Osteocyte (in vitro differentiated cells): ENCODE results near the gene MRI1. TPM values are rescaled to one million over a fixed set of nuclear protein-coding genes. Genes with fewer than 3 reads are reported as not detected.

Experiments used
- DNase-seq: peaks from one replicate; pipeline ENCODE4 v3.0.0; 2021; ENCODE audit warnings: mixed read lengths; ENCODE audit not compliant: unreplicated experiment; ENCODE audit errors: extremely low spot score
- H3K27ac Mint-ChIP-seq: one replicate; pipeline ENCODE4 v1.8.0; 2021; ENCODE audit warnings: mild to moderate bottlenecking, mixed read lengths; ENCODE audit not compliant: unreplicated experiment
- H3K27me3 Mint-ChIP-seq: one replicate; pipeline ENCODE4 v1.8.0; 2021; ENCODE audit warnings: mixed read lengths; ENCODE audit not compliant: unreplicated experiment
- H3K36me3 Mint-ChIP-seq: one replicate; pipeline ENCODE4 v1.8.0; 2021; ENCODE audit warnings: mixed read lengths; ENCODE audit not compliant: unreplicated experiment
- H3K4me1 Mint-ChIP-seq: one replicate; pipeline ENCODE4 v1.8.0; 2021; ENCODE audit warnings: mixed read lengths; ENCODE audit not compliant: unreplicated experiment
- H3K4me3 Mint-ChIP-seq: one replicate; pipeline ENCODE4 v1.8.0; 2021; ENCODE audit warnings: mild to moderate bottlenecking, moderate library complexity, mixed read lengths; ENCODE audit not compliant: unreplicated experiment
- H3K9me3 Mint-ChIP-seq: one replicate; pipeline ENCODE4 v1.8.0; 2021; ENCODE audit warnings: mixed read lengths; ENCODE audit not compliant: unreplicated experiment
- CTCF ChIP-seq: fragments of 200-600 bp; sonication (generic); IDR thresholded peaks from 2 replicates; pipeline ENCODE4 v1.5.0; 2021; ENCODE audit warnings: antibody characterized with exemption, mild to moderate bottlenecking, moderate library complexity
- total RNA-seq: library from RNA; stranded (reverse); gene quantifications from 2 replicates; pipeline ENCODE4 v1.2.1, GENCODE V29; 2021

MRI1 gene
- total RNA-seq, 1 donor from 2014 or later, result 22.5 TPM

GRCh38 chr19:13757805-13758772 lies 6.2 kb upstream of the MRI1 start:
- H3K27me3 Mint-ChIP-seq, result no peaks in the 10 kb centered on the region
- H3K27ac Mint-ChIP-seq, result no peak overlapping the region
- DNase-seq, result no peak
- H3K36me3 Mint-ChIP-seq, result peaks cover 32% of the 10 kb centered on the region
- no peaks in the 10 kb centered on the region for H3K4me1 Mint-ChIP-seq
- no peaks in the 10 kb centered on the region for H3K9me3 Mint-ChIP-seq
- no peak overlapping the region for H3K4me3 Mint-ChIP-seq
- no peak for TF ChIP-seq CTCF

- Mint-ChIP-seq H3K4me1 (peaks cover 2% of the 10 kb centered on the region), H3K27ac (no peak overlapping the region), H3K36me3 (peaks cover 29% of the 10 kb centered on the region), H3K27me3 (no peaks in the 10 kb centered on the region), H3K4me3 (no peak overlapping the region), H3K9me3 (no peaks in the 10 kb centered on the region)
- DNase-seq, result no peak
- no peak for TF ChIP-seq CTCF
Observed at GRCh38 chr19:13758795-13759194, 5.5 kb upstream of the MRI1 start.

GRCh38 chr19:13761423-13761822 lies 2.9 kb upstream of the MRI1 start:
- Mint-ChIP-seq H3K9me3 (no peaks in the 10 kb centered on the region), H3K27ac (no peak overlapping the region), H3K36me3 (peaks cover 18% of the 10 kb centered on the region), H3K4me3 (no peak overlapping the region), H3K4me1 (peaks cover 13% of the 10 kb centered on the region), H3K27me3 (no peaks in the 10 kb centered on the region)
- peak; percentile 17 for TF ChIP-seq CTCF
- no peak for DNase-seq

GRCh38 chr19:13762635-13763235 lies 1.6 kb upstream of the MRI1 start:
- Mint-ChIP-seq H3K36me3 (peaks cover 13% of the 10 kb centered on the region), H3K27ac (no peak overlapping the region), H3K4me3 (no peak overlapping the region), H3K9me3 (no peaks in the 10 kb centered on the region), H3K4me1 (peaks cover 13% of the 10 kb centered on the region), H3K27me3 (no peaks in the 10 kb centered on the region)
- no peak for TF ChIP-seq CTCF
- no peak for DNase-seq

GRCh38 chr19:13763265-13763664 lies 1.1 kb upstream of the MRI1 start:
- H3K4me1 Mint-ChIP-seq, result peaks cover 13% of the 10 kb centered on the region
- H3K27me3 Mint-ChIP-seq, result no peaks in the 10 kb centered on the region
- H3K9me3 Mint-ChIP-seq, result no peaks in the 10 kb centered on the region
- H3K4me3 Mint-ChIP-seq, result peak overlapping the region; percentile 63
- no peak overlapping the region for H3K27ac Mint-ChIP-seq
- no peak for DNase-seq
- peaks cover 10% of the 10 kb centered on the region for H3K36me3 Mint-ChIP-seq
- no peak for TF ChIP-seq CTCF
